T-helper 22 cell (primary cell): ENCODE results near the gene KIF5A.

Source experiments
- DNase-seq: peaks from one replicate; pipeline ENCODE4 v3.0.0-alpha.2; 2020; ENCODE audit warnings: low read depth

KIF5A gene

DNA sequence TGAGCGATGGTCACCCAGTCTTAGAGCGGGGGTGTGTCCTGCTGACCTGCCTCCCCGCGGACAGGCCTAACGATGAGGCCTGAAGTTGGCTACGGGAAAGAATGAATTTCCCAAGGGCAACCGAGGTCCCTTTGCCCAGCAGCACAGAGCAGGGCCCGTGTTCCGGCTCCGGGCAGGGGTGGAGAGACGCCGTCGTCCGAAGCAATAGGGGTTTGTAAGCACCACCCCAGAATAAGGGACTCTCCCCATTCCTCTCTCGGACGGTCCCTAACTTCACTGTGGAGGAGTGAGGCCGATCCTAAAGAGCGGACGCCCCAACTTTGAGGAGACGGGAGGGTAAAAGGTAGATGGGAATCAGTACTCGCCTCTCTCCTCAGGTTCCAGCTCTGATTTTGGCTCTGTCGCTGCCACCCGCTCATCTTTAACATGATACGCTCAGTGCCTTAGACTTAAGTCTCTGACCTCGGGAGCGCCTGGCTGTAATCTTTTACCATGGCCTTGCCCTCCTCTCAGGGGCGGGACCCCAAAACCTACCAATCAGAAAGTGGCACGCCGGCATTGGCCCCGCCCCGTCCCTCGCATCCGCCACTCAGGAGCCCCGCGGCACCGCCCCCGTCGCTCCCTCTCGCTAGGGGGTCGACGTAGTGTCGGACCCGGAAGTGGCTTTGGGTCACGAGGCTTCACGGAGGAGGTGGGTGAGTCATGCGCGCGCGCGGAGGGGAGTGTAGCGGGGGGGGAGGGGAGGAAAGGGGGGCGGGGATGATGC lies 29.6 kb upstream of the KIF5A start, which contains the start of gene DDIT3:
Gene DDIT3 (minus strand): TSS at position 462 of the 766 bp plus-strand sequence. CDS start 3,108 bp downstream, outside the sequence.
- DNase-seq, result peak; percentile 100

DNA sequence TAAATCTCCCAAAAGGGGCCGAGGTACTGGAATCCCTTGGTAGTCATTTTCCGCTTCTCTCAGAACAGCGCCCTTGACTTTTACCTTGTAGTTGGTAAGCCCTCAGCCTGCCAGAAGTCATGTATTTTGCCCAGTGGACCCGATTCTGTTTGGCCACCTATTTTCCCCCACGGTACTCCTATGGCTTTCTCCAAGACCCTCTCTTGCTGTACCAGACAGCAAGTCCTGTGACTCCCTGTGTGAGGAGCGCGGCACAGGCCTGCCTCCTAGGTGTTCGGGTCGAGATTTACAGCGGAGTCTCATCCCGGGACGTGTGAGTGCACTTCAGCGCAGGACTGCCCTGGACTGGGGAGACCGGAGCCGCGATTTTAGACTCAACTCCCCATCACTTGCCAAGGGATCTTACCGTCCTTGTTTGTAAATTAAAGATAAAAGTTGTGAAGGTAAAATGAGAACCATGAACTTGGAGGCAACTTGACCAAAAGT lies 28.3 kb upstream of the KIF5A start:
- no peak for DNase-seq

- peak; percentile 85 for DNase-seq
These were observed 27.6 kb upstream of the KIF5A start, which contains the start of gene MBD6 for GRCh38 chr12:57522011-57522886. MBD6 (plus strand) TSS chr12:57522824; CDS start chr12:57524304, 1,480 bp downstream.

- DNase-seq, result peak; percentile 59
These were observed 26.7 kb upstream of the KIF5A start for GRCh38 chr12:57522887-57523705.

DNA sequence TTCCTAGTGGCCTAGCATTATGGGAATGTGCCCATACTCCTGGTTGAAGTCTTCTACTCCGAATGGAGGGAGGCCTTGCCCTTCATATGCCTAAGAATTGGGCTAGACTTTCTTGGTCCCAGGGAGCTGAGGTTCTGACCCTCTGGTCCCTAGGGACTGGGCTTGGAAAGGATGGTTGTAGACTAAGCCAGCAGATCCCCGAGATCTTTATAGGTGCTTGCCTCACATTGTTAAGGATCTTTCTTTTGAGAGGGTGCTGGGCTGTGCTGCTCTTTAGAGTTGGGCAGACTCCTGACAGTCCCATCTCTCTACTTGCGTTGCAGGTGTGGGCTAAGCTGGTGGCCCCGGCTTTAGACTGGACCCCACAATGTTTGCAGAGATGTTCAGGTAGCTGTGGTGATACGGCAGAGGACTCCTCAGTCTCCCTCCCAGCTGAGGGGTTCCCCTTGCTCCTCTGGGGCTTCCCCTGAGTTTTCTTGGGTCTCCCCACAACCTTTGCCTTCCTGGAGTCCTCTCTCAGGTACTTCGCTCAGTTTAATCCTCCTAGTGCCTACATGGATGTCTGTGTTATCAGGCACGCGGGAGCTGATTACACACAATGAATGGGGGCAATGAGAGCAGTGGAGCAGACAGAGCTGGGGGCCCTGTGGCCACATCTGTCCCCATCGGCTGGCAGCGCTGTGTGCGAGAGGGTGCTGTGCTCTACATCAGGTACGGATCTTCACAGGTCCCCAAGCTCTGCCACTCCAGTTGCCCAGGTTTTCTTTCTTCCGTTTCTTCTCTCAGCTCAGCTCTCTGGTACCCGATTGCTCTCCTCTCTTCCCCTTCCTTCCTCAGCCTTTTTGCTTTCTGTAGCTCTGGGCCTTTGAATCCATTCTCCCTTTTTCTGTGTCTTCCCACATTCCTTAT lies 25.9 kb upstream of the KIF5A start:
- DNase-seq, result no peak

GRCh38 chr12:57524814-57525614 lies 24.8 kb upstream of the KIF5A start:
- DNase-seq, result no peak

- DNase-seq, result no peak
These were observed 24.0 kb upstream of the KIF5A start for GRCh38 chr12:57525615-57526383.

DNA sequence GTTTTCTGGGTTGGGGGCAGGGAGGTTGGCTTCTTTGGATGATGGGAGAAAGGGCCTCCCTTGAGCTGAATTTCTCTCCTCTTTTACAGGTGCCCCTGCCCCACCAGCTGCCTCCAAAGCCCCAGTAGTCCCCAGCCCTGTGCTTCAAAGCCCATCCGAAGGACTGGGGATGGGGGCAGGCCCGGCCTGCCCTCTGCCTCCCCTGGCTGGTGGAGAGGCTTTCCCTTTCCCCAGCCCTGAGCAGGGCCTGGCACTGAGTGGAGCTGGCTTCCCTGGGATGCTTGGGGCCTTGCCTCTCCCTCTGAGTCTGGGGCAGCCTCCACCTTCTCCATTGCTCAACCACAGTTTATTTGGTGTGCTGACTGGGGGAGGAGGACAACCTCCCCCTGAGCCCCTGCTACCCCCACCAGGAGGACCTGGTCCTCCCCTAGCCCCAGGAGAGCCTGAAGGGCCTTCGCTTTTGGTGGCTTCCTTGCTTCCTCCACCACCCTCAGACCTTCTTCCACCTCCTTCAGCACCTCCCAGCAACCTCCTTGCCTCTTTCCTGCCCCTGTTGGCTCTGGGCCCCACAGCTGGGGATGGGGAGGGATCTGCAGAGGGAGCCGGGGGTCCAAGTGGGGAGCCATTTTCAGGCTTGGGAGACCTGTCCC lies 23.2 kb upstream of the KIF5A start:
- no peak for DNase-seq

DNA sequence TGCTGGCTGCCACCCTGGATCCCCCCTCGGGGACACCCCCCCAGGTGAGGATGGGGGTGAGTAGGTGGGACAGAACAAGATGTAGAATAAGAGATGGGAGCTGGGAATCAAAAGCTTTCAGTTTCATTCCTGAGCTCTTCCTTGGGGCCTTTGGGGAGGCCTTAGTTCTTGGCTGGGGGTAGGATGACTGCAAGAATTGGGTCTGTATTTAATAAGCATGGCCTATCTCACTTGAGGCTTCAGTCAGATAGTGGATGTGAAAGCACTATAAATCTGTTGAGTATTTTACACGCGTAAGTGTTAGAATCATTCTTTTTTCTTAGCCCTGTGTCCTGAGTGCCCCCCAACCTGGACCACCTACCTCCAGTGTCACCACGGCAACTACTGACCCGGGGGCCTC lies 22.7 kb upstream of the KIF5A start:
- no peak for DNase-seq

- no peak for DNase-seq
These were observed 21.7 kb upstream of the KIF5A start for GRCh38 chr12:57528176-57528575.

GRCh38 chr12:57528831-57529555 lies 20.9 kb upstream of the KIF5A start:
- no peak for DNase-seq

GRCh38 chr12:57529831-57530230 lies 20.0 kb upstream of the KIF5A start:
- no peak for DNase-seq

DNA sequence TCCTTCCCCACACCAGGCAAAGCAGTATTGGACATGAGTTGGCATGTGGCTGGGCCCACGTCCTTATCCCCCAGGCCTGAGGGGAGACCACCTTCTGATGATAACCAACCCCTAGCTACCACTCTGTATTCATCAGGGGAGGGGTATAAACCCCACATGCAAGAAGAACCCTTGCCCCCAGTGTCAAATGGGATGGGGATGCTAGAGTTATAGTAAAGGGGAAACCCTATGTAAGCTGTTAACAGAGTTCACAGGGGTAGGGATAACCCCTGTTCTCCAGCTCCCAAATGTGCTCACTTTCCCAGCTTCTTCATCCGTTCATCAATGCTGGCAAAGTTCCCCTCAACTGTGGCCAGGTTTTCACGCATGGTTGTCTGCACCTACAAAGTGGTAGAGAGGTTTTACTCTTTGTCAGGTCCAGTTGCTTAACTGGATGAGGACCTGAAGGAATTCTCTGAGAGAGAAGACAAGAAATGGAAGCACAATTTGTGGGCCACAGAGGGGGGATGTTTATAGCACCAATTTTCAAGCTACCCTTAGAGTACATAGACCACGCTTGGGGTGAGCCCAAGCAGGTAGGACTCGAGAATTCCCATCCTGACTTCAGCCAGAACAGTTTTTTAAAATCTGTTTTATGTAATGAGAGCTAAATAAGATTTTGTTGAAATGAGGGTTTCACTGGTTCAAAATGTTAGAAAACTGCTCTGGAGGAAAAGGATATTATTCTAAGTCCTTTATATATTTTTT lies 19.3 kb upstream of the KIF5A start:
- DNase-seq, result no peak

- no peak for DNase-seq
These were observed 18.0 kb upstream of the KIF5A start for GRCh38 chr12:57531836-57532235.

- no peak for DNase-seq
These were observed 16.7 kb upstream of the KIF5A start for GRCh38 chr12:57533108-57533507.

DNA sequence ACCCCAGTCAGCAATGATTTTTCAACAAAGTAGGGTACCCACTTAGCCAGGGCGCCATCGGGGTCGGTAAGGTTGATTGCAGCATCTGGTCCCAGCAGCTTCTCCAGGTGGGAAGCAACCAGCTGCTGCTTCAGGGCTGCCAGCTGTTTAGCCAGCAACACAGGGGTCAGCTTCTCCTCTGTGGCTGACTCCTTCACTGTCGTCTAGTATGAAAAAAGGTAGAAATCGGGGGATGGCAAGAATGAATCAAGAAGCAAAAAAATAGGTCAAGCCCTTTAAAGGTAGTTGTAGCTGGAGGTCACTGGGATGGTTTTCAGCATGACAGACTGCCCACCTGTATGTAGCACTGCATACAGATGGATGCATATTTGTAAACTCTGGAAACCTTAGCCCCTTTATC lies 15.6 kb upstream of the KIF5A start:
- DNase-seq, result no peak

DNA sequence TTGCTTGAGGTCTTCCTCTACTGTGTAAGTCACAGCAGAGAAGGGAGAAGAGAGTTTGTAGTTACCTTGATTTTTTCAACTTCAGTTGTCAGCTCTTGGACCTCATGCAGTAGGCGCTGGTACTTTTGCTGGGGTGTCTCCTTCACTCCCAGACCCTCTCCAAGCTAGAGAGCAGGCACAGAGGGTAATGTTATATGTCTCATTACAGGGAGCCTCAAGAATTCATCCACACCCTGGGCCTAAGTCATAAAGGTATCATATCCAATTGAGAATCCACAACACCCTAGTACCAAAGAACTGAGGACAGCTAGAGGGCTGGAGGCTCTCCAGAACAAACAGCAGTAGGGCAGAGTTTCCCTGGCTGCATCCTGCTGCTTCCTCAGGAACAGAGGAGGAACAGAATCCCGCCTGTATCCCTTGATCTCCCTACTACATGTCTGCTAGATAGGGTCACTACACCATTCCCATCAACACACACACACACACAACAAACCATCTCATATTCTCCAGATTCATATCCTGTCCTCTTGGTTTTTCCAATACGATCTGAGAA lies 14.8 kb upstream of the KIF5A start:
- no peak for DNase-seq
